Measurements from ENCODE around the gene SLC39A8.

DNA sequence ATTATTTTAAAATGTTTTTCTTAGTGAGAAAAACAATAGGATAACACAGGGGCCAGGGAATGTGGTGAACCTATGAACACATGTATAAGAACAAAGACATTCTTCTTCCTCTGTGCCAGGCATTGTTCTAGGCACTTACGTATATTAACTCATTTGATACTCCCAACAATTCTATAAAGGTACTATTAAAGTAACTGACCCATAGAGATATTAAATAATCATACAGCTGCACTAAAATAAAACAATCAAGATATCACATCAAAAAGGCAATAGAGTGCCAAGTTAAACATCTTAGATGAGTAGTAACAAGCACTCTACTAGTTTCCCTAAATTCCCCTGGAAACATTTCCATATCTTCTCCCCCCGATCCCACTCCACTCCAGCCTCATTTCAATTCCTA is 33.4 kb downstream of the SLC39A8 start:
- TF ChIP-seq, protein P1, sequence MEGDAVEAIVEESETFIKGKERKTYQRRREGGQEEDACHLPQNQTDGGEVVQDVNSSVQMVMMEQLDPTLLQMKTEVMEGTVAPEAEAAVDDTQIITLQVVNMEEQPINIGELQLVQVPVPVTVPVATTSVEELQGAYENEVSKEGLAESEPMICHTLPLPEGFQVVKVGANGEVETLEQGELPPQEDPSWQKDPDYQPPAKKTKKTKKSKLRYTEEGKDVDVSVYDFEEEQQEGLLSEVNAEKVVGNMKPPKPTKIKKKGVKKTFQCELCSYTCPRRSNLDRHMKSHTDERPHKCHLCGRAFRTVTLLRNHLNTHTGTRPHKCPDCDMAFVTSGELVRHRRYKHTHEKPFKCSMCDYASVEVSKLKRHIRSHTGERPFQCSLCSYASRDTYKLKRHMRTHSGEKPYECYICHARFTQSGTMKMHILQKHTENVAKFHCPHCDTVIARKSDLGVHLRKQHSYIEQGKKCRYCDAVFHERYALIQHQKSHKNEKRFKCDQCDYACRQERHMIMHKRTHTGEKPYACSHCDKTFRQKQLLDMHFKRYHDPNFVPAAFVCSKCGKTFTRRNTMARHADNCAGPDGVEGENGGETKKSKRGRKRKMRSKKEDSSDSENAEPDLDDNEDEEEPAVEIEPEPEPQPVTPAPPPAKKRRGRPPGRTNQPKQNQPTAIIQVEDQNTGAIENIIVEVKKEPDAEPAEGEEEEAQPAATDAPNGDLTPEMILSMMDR (IDR thresholded peaks at IDR 0.05): no peak
- TF ChIP-seq POLR2A (IDR thresholded peaks at IDR 0.05) (no peak), POLR2AphosphoS5 (IDR thresholded peaks at IDR 0.05) (no peak)

All from prostate gland (tissue), 2 donors.